Esophagus squamous epithelium (tissue), 4 donors: ENCODE measurements around the gene IQGAP2.

Experiments used
- CTCF ChIP-seq, 6 experiments: fragments of 450-650 bp in 4 of 6; fragments of 200-600 bp in 2 of 6; sonication (generic) in 2 of 6; IDR thresholded peaks; one replicate each; pipeline ENCODE4 v1.5.1; 2016 to 2019; ENCODE audit warnings: antibody characterized with exemption in 6 of 6, mild to moderate bottlenecking in 4 of 6, moderate library complexity in 4 of 6
- POLR2A ChIP-seq, 4 donors: fragments of 450-650 bp; IDR thresholded peaks; one replicate each; pipeline ENCODE4 v1.6.1; 2017; ENCODE audit warnings: antibody characterized with exemption in 4 of 4, mild to moderate bottlenecking in 4 of 4, moderate library complexity in 3 of 4

GRCh38 chr5:76477061-76477460 is 74.0 kb downstream of the IQGAP2 start:
- no peak for TF ChIP-seq CTCF (IDR thresholded peaks at IDR 0.05)
- no peak for TF ChIP-seq POLR2A (IDR thresholded peaks at IDR 0.05)
